Neuron (in vitro differentiated cells): ENCODE results near the gene KRTAP1-3.
"Not testable (repeated sequence)": the region's sequence is repeated elsewhere in the genome, so short reads cannot be mapped to it uniquely, and the experiment has no call there.

Experiments used
- H2AFZ ChIP-seq: one replicate; pipeline ENCODE4 v1.6.1; 2013; ENCODE audit warnings: low read depth, mild to moderate bottlenecking, inconsistent platforms, low read length, moderate library complexity
- H3K27me3 ChIP-seq: one replicate; pipeline ENCODE4 v1.6.1; 2013; ENCODE audit warnings: low read length; ENCODE audit not compliant: insufficient read depth
- H3K36me3 ChIP-seq: one replicate; pipeline ENCODE4 v1.6.1; 2013; ENCODE audit warnings: low read length; ENCODE audit not compliant: insufficient read depth
- H3K4me1 ChIP-seq: one replicate; pipeline ENCODE4 v1.6.1; 2013; ENCODE audit warnings: low read length; ENCODE audit not compliant: insufficient read depth
- H3K4me3 ChIP-seq: 2 replicates; pipeline ENCODE4 v1.5.1; 2013; ENCODE audit warnings: mild to moderate bottlenecking, low read length, moderate library complexity
- H3K9me3 ChIP-seq: one replicate; pipeline ENCODE4 v1.6.1; 2013; ENCODE audit warnings: low read length

Gene KRTAP1-3

DNA sequence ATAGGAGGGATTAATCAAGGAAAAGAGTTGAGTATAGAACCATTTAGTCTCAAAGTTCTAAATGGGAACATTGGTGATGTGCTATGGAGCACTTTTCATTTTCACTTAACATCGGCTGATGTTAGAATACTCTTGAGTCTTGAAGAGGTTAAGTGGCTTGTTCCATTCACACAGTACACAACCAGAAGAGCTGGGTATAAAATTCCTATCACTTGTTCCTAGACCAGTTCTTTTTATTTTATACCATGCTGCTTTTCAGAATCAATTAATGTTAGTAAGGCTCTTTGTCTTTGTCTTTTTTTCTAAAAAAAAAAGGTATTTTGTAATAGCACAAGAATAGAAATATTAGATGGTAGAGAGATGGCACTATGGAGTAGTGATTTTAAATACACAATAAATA lies 8.3 kb upstream of the KRTAP1-3 start:
- H2AFZ ChIP-seq = no peak overlapping the region
- H3K36me3 ChIP-seq = no peaks in the 10 kb centered on the region
- H3K4me1 ChIP-seq = no peaks in the 10 kb centered on the region
- no peak overlapping the region for H3K4me3 ChIP-seq
- H3K27me3 ChIP-seq = no peaks in the 10 kb centered on the region
- H3K9me3 ChIP-seq = no peaks in the 10 kb centered on the region

- H3K4me3 ChIP-seq, H3K36me3 ChIP-seq, H3K4me1 ChIP-seq, H3K27me3 ChIP-seq, H2AFZ ChIP-seq, H3K9me3 ChIP-seq: not testable (repeated sequence)
Measured at GRCh38 chr17:41040783-41041571, 6.3 kb upstream of the KRTAP1-3 start, which contains the start of gene KRTAP1-1. KRTAP1-1 (minus strand) TSS chr17:41041450; CDS start chr17:41041397, 53 bp downstream.

DNA sequence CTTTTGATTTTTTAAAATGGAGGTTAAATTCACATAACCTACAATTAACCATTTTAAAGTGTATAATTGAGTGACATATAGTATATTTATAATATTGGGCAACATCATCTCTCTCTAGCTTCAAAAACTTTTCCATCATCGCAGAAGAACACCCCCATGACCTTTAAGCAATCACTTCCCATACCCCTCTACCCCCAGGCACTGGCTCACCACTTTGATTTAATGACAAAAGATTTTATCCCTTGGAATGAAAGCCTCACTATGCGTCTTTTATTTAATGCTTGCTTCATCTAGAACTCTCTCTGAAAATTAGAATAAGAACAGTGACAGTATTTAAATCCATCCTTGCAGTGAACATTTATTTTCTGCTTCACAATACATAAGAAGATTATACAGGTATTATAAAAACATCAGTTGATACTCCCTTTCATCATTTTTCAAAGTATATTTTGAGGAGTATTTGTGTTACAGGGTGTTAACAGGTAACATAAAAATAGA lies 3.2 kb upstream of the KRTAP1-3 start:
- Histone ChIP-seq H3K4me1 (no peaks in the 10 kb centered on the region), H3K4me3 (no peak overlapping the region), H3K9me3 (no peaks in the 10 kb centered on the region), H3K36me3 (no peaks in the 10 kb centered on the region), H2AFZ (no peak overlapping the region), H3K27me3 (no peaks in the 10 kb centered on the region)

DNA sequence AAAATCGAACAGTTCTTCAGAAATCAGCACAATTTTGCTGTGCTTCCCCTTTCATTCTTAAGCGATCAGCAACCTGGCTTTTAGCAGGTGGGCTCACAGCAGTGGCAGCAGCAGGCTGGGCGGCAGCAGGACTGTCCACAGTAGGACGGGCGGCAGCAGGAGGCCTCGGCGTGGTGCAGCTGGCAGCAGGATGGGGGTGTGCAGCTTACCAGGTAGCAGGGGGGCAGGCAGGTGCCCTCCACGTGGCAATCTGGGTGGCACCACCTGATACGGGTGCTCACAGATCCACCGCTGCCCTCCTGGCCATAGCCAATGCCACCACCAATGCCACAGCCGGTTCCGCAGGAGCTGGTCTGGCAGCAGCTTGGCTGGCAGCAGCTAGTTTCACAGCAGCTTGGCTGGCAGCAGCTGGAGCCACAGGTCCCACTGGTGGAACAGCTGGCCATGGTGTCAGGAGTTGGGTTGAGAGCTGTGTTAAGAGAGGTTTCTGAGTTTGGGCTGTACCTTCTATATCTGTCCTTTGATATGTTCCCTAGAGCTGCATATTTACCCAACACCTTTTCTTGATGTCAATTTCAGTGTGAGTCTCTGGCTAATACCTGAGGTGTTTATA lies 4.9 kb downstream of the KRTAP1-3 start, which contains the start of gene KRTAP1-4:
KRTAP1-4 (minus strand) TSS at position 563 of the 613 bp plus-strand sequence; CDS start at position 446, 117 bp downstream.
- no peak within 1 kb of the TSS for H3K4me3 ChIP-seq
- H3K9me3 ChIP-seq = no peaks in the 10 kb centered on the region
- H3K4me1 ChIP-seq = no peaks in the 10 kb centered on the region
- H2AFZ ChIP-seq = no peak within 1 kb of the TSS
- no peaks in the 10 kb centered on the region for H3K36me3 ChIP-seq
- H3K27me3 ChIP-seq = peaks cover 2% of the 10 kb centered on the region

GRCh38 chr17:41026715-41027471 lies 7.8 kb downstream of the KRTAP1-3 start, which contains the start of gene KRTAP1-5:
KRTAP1-5 (minus strand) TSS chr17:41027208; CDS start chr17:41027155, 53 bp downstream.
- Histone ChIP-seq H3K9me3 (no peaks in the 10 kb centered on the region), H3K4me1 (no peaks in the 10 kb centered on the region), H2AFZ (no peak within 1 kb of the TSS), H3K27me3 (peaks cover 2% of the 10 kb centered on the region), H3K4me3 (no peak within 1 kb of the TSS), H3K36me3 (no peaks in the 10 kb centered on the region)

GRCh38 chr17:41024697-41025096 lies 10.0 kb downstream of the KRTAP1-3 start:
- no peak overlapping the region for H2AFZ ChIP-seq
- no peaks in the 10 kb centered on the region for H3K4me1 ChIP-seq
- peaks cover 2% of the 10 kb centered on the region for H3K27me3 ChIP-seq
- H3K4me3 ChIP-seq = no peak overlapping the region
- no peaks in the 10 kb centered on the region for H3K36me3 ChIP-seq
- H3K9me3 ChIP-seq = no peaks in the 10 kb centered on the region

GRCh38 chr17:41020336-41020735 lies 14.3 kb downstream of the KRTAP1-3 start:
- H3K36me3 ChIP-seq = no peaks in the 10 kb centered on the region
- H3K4me3 ChIP-seq = no peak overlapping the region
- H3K9me3 ChIP-seq = no peaks in the 10 kb centered on the region
- no peaks in the 10 kb centered on the region for H3K4me1 ChIP-seq
- peaks cover 4% of the 10 kb centered on the region for H3K27me3 ChIP-seq
- no peak overlapping the region for H2AFZ ChIP-seq

DNA sequence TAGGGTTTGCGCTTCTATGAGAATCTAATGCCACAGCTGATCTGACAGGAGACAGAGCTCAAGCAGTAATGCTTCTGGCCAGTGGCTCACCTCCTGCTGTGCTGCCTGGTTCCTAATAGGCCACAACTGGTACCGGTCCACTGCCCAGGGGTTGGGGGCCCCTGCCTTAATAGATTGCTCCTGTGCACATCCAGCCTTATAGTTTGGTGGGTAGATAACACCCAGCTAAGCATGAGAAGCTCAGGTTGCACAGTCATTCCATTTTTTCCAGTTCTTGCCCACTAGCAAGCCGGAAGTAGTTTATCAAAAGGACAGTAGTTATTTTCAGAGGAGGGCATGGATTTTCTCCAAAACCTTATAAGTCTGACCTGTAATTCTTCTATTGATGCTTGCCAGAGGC lies 15.3 kb downstream of the KRTAP1-3 start:
- H3K4me3 ChIP-seq = no peak overlapping the region
- no peaks in the 10 kb centered on the region for H3K9me3 ChIP-seq
- H3K36me3 ChIP-seq = no peaks in the 10 kb centered on the region
- no peaks in the 10 kb centered on the region for H3K4me1 ChIP-seq
- H3K27me3 ChIP-seq = peaks cover 2% of the 10 kb centered on the region
- no peak overlapping the region for H2AFZ ChIP-seq

DNA sequence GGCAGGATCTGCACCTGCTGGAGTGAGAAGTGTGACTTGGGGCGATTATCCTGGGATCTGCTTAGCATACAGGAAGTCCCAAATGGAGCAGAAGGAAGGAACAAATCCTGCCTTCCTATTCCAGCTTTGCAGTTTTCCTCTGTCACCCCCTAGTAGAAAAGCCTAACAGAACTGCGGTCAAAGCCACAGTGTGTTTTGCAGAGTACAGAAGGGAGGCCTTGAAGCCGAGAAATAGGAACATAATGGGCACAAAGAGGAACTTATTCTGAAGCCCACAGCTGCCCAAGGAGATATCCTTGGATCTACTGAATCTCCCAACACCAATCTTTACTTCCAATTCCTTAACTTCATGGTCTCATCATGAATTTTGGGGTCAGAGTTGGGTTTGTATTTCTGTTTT lies 16.1 kb downstream of the KRTAP1-3 start:
- no peaks in the 10 kb centered on the region for H3K9me3 ChIP-seq
- H3K4me3 ChIP-seq = no peak overlapping the region
- no peaks in the 10 kb centered on the region for H3K4me1 ChIP-seq
- no peak overlapping the region for H2AFZ ChIP-seq
- H3K27me3 ChIP-seq = peaks cover 2% of the 10 kb centered on the region
- H3K36me3 ChIP-seq = no peaks in the 10 kb centered on the region

- H3K27me3 ChIP-seq = peaks cover 2% of the 10 kb centered on the region
- H3K36me3 ChIP-seq = no peaks in the 10 kb centered on the region
- no peaks in the 10 kb centered on the region for H3K9me3 ChIP-seq
- H3K4me3 ChIP-seq = no peak overlapping the region
- H2AFZ ChIP-seq = no peak overlapping the region
- no peaks in the 10 kb centered on the region for H3K4me1 ChIP-seq
Measured at GRCh38 chr17:41016578-41017215, 18.0 kb downstream of the KRTAP1-3 start.

- Histone ChIP-seq H3K4me1 (no peaks in the 10 kb centered on the region), H3K36me3 (no peaks in the 10 kb centered on the region), H3K4me3 (no peak overlapping the region), H3K9me3 (no peaks in the 10 kb centered on the region), H3K27me3 (peaks cover 2% of the 10 kb centered on the region), H2AFZ (no peak overlapping the region)
Measured at GRCh38 chr17:41015454-41015853, 19.2 kb downstream of the KRTAP1-3 start.

GRCh38 chr17:41013606-41014005 lies 21.1 kb downstream of the KRTAP1-3 start:
- H3K4me3 ChIP-seq = no peak overlapping the region
- H3K4me1 ChIP-seq = no peaks in the 10 kb centered on the region
- no peaks in the 10 kb centered on the region for H3K36me3 ChIP-seq
- no peak overlapping the region for H2AFZ ChIP-seq
- H3K27me3 ChIP-seq = peaks cover 2% of the 10 kb centered on the region
- H3K9me3 ChIP-seq = no peaks in the 10 kb centered on the region
